Tibial artery (tissue), 4 donors: ENCODE measurements around the gene SMTN.

ENCODE experiments used
- DNase-seq, 2 donors: peaks; one replicate each; pipeline ENCODE4 v3.0.0-alpha.2; 2019
- H3K27ac ChIP-seq, 2 donors: fragments of 200-600 bp; sonication (generic) in 1 of 2; 1 replicate in 1 of 2; 2 replicates in 1 of 2; pipeline ENCODE4 v1.5.1; 2018 to 2019; ENCODE audit warnings: mild to moderate bottlenecking in 1 of 2
- H3K27me3 ChIP-seq, 2 donors: fragments of 200-600 bp; sonication (generic) in 1 of 2; one replicate each; pipeline versions ENCODE4 v1.5.1 to v1.6.0; 2016 to 2019
- H3K36me3 ChIP-seq, 3 donors: fragments of 200-600 bp; sonication (generic) in 2 of 3; one replicate each; pipeline ENCODE4 v1.5.1; 2016 to 2019; ENCODE audit warnings: mild to moderate bottlenecking in 2 of 3
- H3K4me1 ChIP-seq, 4 donors: fragments of 200-600 bp; sonication (generic) in 2 of 4; 1 replicate in 3 of 4; 2 replicates in 1 of 4; pipeline ENCODE4 v1.5.1; 2016 to 2019
- H3K4me3 ChIP-seq, 2 donors: fragments of 200-600 bp; sonication (generic) in 1 of 2; 1 replicate in 1 of 2; 2 replicates in 1 of 2; pipeline ENCODE4 v1.5.1; 2018 to 2019; ENCODE audit warnings: mild to moderate bottlenecking in 2 of 2
- H3K9me3 ChIP-seq, 3 donors: fragments of 200-600 bp; sonication (generic) in 1 of 3; one replicate each; pipeline ENCODE4 v1.5.1; 2016 to 2019
- CTCF ChIP-seq, 2 experiments: fragments of 200-600 bp in 1 of 2; fragments of 450-650 bp in 1 of 2; IDR thresholded peaks; one replicate each; pipeline ENCODE4 v1.5.1; 2017 to 2019; ENCODE audit warnings: antibody characterized with exemption in 2 of 2, mild to moderate bottlenecking in 1 of 2, moderate library complexity in 1 of 2
- intact Hi-C: fragments of 100-400 bp; cut with DNase I; formaldehyde crosslinking; loops from one replicate; pipeline ENCODE4 v1.15.0; 2023; ENCODE audit warnings: low total_unique reads

The SMTN gene

GRCh38 chr22:31120230-31120629 lies 39.1 kb downstream of the SMTN start:
- no peak for TF ChIP-seq CTCF (IDR thresholded peaks at IDR 0.05)
- Histone ChIP-seq H3K27me3 (no peaks in the 10 kb centered on the region), H3K27ac (no peak overlapping the region), H3K9me3 (no peaks in the 10 kb centered on the region), H3K4me1 (peaks cover 0 to 17% (median 11%) of the 10 kb centered on the region in 4 donors), H3K36me3 (no peaks in the 10 kb centered on the region), H3K4me3 (no peak overlapping the region)
- intact Hi-C loops: no loop called here
- no peak for DNase-seq

- intact Hi-C loops: no loop called here
- no peak for TF ChIP-seq CTCF (IDR thresholded peaks at IDR 0.05)
- Histone ChIP-seq H3K9me3 (no peaks in the 10 kb centered on the region), H3K27me3 (no peaks in the 10 kb centered on the region), H3K36me3 (no peaks in the 10 kb centered on the region), H3K4me1 (peaks cover 0 to 17% (median 11%) of the 10 kb centered on the region in 4 donors), H3K4me3 (no peak overlapping the region), H3K27ac (no peak overlapping the region)
- DNase-seq: no peak
Measured at GRCh38 chr22:31120642-31121041, 39.5 kb downstream of the SMTN start.

GRCh38 chr22:31121403-31121802 lies 40.3 kb downstream of the SMTN start:
- Histone ChIP-seq H3K27ac (no peak overlapping the region), H3K4me3 (no peak overlapping the region), H3K4me1 (peaks cover 0 to 17% (median 11%) of the 10 kb centered on the region in 4 donors), H3K9me3 (no peaks in the 10 kb centered on the region), H3K27me3 (no peaks in the 10 kb centered on the region), H3K36me3 (no peaks in the 10 kb centered on the region)
- intact Hi-C loops: no loop called here
- TF ChIP-seq CTCF (IDR thresholded peaks at IDR 0.05): no peak
- DNase-seq: no peak

- no peak for TF ChIP-seq CTCF (IDR thresholded peaks at IDR 0.05)
- Histone ChIP-seq H3K27ac (peak overlapping the region; percentile 16 to 40), H3K9me3 (no peaks in the 10 kb centered on the region), H3K27me3 (no peaks in the 10 kb centered on the region), H3K36me3 (no peaks in the 10 kb centered on the region), H3K4me1 (peaks cover 0 to 17% (median 11%) of the 10 kb centered on the region in 4 donors), H3K4me3 (peak overlapping the region in 1 of 2 donors; percentile 42)
- intact Hi-C loops: no loop called here
- no peak for DNase-seq
Measured at GRCh38 chr22:31122196-31122531, 41.0 kb downstream of the SMTN start.

GRCh38 chr22:31122532-31123291 lies 41.6 kb downstream of the SMTN start, which contains the start of gene INPP5J:
TSS of gene INPP5J (plus strand) at chr22:31122966. CDS start at chr22:31123015, 49 bp downstream.
- Histone ChIP-seq H3K4me1 (peaks cover 0 to 17% (median 11%) of the 10 kb centered on the region in 4 donors), H3K9me3 (no peaks in the 10 kb centered on the region), H3K36me3 (no peaks in the 10 kb centered on the region), H3K27ac (peak within 1 kb of the TSS; percentile 16 to 40), H3K27me3 (no peaks in the 10 kb centered on the region), H3K4me3 (peak within 1 kb of the TSS; percentile 42 to 45)
- intact Hi-C loops: no loop called here
- TF ChIP-seq CTCF (IDR thresholded peaks at IDR 0.05): no peak
- DNase-seq: peak in 1 of 2 donors; percentile 74
